ENCODE data around the gene ARHGAP10.

GRCh38 chr4:147944670-147945260 lies 212.9 kb downstream of the ARHGAP10 start:
- TF ChIP-seq SMAD1 (IDR thresholded peaks at IDR 0.05; ENCODE audit: low read depth, partially characterized antibody) (no peak), NFXL1 (IDR thresholded peaks at IDR 0.05; ENCODE audit: borderline replicate concordance) (no peak), USF2 (IDR thresholded peaks at IDR 0.05; ENCODE audit: borderline replicate concordance, low read depth, low read length) (no peak), USF1 (IDR thresholded peaks at IDR 0.05; ENCODE audit: borderline replicate concordance, extremely low read length, insufficient read depth, low read depth, low read length) (no peak), CTCF (IDR thresholded peaks at IDR 0.05 in 2 of 3, conservative IDR thresholded peaks at IDR 0.05 in 1 of 3; ENCODE audit: control insufficient read depth in 2 of 3, extremely low read depth in 1 of 3, insufficient read depth in 1 of 3, low read depth in 3 of 3, low read length in 3 of 3) (no peak), CUX1 (IDR thresholded peaks at IDR 0.05; ENCODE audit: insufficient replicate concordance, low read depth, low read length) (no peak), E4F1 (IDR thresholded peaks at IDR 0.05; ENCODE audit: borderline replicate concordance, partially characterized antibody) (no peak)

Data from GM12878 (cell line).